ENCODE results near the gene PATJ. TPM values are rescaled to one million over a fixed set of nuclear protein-coding genes. Genes with fewer than 3 reads are reported as not detected.
"Not testable (repeated sequence)": the region's sequence is repeated elsewhere in the genome, so short reads cannot be mapped to it uniquely, and the experiment has no call there.

PATJ gene, protein sequence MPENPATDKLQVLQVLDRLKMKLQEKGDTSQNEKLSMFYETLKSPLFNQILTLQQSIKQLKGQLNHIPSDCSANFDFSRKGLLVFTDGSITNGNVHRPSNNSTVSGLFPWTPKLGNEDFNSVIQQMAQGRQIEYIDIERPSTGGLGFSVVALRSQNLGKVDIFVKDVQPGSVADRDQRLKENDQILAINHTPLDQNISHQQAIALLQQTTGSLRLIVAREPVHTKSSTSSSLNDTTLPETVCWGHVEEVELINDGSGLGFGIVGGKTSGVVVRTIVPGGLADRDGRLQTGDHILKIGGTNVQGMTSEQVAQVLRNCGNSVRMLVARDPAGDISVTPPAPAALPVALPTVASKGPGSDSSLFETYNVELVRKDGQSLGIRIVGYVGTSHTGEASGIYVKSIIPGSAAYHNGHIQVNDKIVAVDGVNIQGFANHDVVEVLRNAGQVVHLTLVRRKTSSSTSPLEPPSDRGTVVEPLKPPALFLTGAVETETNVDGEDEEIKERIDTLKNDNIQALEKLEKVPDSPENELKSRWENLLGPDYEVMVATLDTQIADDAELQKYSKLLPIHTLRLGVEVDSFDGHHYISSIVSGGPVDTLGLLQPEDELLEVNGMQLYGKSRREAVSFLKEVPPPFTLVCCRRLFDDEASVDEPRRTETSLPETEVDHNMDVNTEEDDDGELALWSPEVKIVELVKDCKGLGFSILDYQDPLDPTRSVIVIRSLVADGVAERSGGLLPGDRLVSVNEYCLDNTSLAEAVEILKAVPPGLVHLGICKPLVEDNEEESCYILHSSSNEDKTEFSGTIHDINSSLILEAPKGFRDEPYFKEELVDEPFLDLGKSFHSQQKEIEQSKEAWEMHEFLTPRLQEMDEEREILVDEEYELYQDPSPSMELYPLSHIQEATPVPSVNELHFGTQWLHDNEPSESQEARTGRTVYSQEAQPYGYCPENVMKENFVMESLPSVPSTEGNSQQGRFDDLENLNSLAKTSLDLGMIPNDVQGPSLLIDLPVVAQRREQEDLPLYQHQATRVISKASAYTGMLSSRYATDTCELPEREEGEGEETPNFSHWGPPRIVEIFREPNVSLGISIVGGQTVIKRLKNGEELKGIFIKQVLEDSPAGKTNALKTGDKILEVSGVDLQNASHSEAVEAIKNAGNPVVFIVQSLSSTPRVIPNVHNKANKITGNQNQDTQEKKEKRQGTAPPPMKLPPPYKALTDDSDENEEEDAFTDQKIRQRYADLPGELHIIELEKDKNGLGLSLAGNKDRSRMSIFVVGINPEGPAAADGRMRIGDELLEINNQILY (N-terminal part only)
- 46.2 TPM for total RNA-seq

GRCh38 chr1:61741711-61742619, at the start of gene PATJ:
Gene PATJ (plus strand): TSS chr1:61742480. CDS start chr1:61762893, 20,413 bp downstream.
- DNase-seq: peak; percentile 69

GRCh38 chr1:61699911-61700851, 42.1 kb upstream of the PATJ start:
- DNase-seq: peak; percentile 11

- no peak for DNase-seq
These were observed 33.0 kb upstream of the PATJ start for GRCh38 chr1:61708953-61709907.

- DNase-seq: no peak
These were observed 32.4 kb upstream of the PATJ start for GRCh38 chr1:61709908-61710289.

- not testable (repeated sequence) for DNase-seq
These were observed 31.0 kb upstream of the PATJ start for GRCh38 chr1:61711257-61711656.

DNA sequence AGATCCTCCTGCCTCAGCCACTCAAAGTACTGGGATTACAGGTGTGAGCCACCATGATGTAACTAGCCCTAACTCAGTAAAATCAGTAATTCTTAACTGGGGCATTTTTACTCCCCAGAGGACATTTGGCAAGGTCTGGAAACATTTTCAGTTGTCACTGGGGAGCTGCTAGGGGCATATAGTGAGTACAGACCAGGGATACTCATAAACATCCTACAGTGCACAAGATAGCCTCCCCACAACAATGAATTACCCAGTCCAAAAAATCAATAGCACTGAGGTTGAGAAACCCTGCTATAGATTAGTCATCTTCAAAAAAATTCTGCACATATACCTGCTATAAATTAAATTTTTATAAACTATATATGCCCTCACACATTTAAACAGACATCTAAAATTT, 30.3 kb upstream of the PATJ start:
- no peak for DNase-seq

DNA sequence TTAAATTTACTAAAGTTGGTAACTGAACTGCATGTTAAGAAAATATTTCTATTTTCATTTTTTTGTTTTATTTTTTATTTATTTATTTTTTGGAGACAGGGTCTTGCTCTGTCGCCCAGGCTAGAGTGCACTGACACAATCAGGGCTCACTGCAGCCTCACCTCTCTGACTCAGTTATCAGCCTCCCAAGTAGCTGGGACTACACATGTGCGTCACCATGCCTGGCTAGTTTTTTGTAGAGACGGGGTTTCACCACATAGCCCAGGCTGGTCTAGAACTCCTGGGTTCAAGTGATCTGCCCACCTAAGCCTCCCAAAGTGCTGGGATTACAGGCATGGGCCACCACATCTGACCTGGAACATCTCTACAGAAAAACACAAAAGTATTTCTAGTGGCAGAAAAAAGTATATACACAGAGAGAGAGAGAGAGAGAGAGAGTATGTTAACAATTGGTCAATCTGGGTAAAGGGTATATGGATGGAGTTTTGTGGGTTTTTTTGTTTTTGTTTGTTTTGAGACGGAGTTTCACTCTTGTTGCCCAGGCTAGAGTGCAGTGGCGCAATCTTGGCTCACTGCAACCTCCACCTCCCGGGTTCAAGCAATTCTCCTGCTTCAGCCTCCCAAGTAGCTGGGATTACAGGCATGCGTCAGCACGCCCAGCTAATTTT, 23.1 kb upstream of the PATJ start:
- not testable (repeated sequence) for DNase-seq

DNA sequence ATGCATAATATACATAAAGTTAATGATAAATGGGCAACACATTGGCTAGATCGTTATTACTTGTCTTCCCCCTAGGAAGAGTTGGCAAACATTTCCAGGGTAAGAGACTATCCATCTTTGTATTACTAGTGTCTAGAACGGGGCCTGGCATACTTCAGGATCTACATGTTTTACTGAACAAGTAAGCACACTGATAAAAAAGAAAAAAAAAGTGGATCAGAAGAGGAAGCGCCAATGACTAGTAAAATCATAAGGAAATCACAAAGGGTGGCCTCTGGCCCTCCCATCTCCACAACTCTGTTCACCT, 17.8 kb upstream of the PATJ start:
- DNase-seq: no peak

GRCh38 chr1:61724813-61725694, 17.2 kb upstream of the PATJ start, which contains the start of gene TM2D1:
Gene TM2D1 (minus strand): TSS chr1:61725141. CDS start chr1:61725120, 21 bp downstream.
- DNase-seq: peak; percentile 97

GRCh38 chr1:61727544-61727943, 14.7 kb upstream of the PATJ start:
- no peak for DNase-seq

GRCh38 chr1:61730679-61731078, 11.6 kb upstream of the PATJ start:
- not testable (repeated sequence) for DNase-seq

- peak; percentile 16 for DNase-seq
These were observed 9.6 kb upstream of the PATJ start for GRCh38 chr1:61732726-61733125.

DNA sequence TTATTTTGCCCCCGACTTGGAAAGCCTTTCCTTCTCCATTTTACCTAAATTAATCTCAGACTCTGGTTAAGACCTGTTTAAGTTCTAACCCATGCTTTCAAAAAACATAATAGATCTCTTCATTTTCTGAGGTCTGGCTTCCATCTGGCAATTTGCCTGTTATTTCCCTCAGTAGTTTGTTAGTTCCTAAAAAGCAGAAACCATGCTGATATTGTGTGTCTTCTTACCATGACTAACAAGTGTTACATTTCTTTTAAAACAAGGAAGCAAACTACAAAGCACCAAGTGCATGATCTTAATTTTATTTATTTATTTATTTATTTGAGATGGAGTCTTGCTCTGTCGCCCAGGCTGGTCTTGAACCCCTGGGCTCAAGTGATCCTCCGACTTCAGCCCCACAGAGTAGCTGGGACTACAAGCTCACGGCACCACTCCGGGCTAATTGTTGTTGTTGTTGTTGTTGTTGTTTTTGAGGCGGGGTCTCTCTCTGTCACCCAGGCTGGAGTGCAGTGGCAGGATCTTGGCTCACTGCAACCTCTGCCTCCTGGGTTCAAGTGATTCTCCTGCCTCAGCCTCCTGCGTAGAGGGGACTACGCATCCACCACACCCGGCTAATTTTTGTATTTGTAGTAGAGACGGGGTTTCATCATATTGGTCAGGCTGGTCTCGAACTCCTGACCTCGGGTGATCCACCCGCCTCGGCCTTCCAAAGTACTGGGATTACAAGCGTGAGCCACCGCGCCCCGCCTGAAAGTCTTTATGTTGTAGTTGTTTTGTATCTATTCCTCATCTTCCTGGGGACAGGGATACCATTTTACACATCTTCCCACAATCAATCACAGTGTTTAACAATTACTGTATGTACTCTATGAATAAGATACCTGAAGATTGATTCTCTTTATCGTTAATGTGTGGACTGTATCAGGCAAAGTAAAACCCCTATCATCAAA, 1.3 kb upstream of the PATJ start:
- peak; percentile 5 for DNase-seq

DNA sequence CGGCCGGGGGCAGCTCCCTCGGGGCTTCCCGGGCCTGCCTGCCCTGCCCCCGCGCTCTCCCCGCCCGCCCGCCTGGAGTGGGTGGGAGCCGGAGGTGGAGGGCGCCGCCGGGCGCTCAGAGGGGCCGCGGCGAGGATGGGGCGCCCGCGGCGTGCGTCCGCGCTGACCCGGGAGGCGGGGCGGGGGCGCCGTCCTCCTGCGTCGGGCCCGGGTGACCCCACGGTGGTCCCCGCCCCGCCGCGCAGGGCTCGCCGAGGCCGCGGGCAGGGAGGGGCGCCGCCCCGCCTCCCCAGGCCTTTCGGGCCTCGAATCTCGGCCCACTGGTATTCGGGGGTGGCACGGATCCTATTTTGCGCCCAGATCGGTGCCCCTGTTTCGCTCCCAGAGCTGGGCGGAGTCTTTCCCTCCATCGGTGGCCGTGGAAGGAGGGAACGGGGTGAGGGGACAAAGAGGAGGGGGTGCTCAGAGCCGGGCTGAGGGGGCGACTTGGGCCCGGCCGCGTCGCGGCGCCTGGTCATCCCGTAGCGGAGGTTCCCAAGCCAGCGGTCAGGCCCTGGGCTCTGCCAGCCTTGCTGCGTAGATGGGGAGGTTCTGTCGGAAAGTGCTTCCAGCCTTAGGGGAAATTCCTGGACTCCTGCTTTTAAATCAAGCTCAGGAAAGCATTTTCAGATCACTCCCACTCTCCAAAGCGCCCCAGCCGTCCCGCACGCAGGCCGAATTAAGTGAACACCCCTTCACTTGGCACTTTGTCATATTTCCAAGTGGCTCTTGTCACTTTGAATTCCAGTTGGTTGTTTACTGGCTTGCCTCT, 545 bp downstream of the PATJ start:
- peak; percentile 78 for DNase-seq

DNA sequence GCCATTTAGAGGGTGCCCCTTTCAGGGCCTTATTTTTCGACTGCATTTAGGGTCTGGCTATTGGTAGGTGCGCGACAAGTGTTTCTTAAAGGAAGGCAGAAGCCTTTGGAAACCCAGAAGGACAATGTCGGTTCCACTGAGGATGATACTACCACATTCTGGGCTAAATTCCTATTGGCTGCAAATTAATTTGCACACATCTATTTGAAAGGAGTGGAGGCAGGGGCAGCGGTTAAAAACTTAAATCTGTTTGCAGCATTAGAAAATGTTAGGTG, 1.1 kb downstream of the PATJ start:
- no peak for DNase-seq

Measured in tongue (tissue), 2 donors.